HG03097 (cell line): Measurements from ENCODE around the gene RNASE7.

Experiments used
- ATAC-seq: cut with Tn5 transposase; IDR thresholded peaks from one replicate; pipeline ENCODE4 v1.9.1; 2021; ENCODE audit not compliant: unreplicated experiment, low FRiP score

Gene RNASE7

DNA sequence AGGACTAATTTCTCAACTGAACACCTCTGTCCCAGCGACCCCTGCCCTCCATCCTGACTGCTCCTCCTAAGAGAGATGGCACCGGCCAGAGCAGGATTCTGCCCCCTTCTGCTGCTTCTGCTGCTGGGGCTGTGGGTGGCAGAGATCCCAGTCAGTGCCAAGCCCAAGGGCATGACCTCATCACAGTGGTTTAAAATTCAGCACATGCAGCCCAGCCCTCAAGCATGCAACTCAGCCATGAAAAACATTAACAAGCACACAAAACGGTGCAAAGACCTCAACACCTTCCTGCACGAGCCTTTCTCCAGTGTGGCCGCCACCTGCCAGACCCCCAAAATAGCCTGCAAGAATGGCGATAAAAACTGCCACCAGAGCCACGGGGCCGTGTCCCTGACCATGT is 756 bp downstream of the RNASE7 start:
- ATAC-seq: no peak

DNA sequence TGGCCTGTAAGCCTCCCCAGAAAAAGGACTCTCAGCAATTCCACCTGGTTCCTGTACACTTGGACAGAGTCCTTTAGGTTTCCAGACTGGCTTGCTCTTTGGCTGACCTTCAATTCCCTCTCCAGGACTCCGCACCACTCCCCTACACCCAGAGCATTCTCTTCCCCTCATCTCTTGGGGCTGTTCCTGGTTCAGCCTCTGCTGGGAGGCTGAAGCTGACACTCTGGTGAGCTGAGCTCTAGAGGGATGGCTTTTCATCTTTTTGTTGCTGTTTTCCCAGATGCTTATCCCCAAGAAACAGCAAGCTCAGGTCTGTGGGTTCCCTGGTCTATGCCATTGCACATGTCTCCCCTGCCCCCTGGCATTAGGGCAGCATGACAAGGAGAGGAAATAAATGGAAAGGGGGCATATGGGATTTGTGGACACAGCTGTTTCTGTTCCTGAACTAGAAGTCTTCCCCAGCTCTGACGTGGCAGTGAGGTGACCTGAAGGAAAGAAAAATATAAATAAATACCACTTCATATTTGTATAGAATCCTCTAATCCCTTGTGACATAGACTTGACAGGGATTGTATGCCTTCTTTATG is 1.3 kb downstream of the RNASE7 start:
- ATAC-seq: no peak

DNA sequence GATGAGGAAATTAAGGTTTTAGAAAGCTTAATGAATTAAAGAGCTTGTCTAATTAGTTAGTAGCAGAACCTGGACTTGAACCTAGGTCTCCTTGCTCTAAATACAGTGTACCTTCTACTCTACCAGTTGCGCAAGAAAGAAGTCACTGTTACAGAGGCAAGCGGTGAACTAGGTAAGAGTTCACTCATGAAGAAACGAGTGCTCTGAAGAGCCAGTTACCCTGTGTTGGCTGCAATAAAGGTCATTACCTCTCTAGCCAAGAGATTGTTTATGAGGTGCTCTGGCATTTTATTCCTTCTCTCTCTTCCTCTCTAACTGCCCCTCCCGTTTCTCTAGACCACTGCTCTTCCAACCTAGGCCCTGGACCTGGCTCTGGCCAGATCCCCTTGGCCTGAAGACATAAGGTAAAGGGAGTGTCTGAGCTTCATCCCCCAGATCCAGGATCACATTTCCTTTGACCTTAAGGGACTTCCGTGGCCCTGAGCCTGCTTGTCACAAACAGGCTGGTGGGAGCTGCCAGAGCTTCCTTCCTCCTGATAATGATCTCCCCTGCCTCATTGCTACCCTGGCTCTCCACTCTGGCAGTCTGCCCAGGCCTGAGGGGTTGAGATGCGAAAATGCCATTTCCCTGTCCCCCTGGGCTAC is 1.9 kb downstream of the RNASE7 start:
- no peak for ATAC-seq

DNA sequence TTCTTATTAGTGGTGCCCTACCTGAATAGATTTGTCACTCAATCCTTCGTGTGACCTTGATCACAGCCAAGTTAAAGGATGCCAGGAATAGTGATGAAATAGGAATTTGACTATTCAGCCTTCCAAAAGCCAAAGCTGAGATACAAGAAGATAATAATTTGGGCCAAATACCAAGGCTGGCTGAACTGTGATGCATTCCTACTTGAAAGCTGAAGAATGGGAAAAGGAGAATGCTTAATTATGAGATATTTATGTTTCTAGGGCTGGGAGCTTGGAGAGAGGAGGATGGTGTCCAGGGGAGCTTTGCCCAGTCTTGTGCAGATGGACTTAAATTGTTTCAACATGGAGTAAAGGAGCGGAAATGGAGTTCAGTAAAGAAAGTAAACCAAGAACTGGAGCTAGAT is 5.2 kb downstream of the RNASE7 start:
- ATAC-seq: no peak

DNA sequence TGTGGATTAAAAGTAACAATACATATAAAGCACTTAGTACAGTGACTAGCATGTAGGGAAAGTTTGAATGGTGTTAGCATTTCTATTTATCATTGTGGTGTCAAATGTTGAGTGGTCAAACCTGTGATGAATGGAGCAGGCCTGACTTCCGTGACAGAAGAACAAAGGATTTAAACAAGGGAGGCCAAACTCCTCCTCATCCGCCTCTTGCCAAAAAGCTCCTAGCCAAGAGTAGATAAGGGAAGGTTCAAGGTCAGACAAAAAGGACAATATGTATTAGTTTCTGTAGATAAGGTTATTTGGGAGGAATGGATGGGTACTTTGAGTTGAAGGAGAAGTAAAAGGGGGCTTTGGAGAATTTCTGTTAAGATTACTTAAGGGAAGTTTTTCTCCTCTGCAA is 6.5 kb downstream of the RNASE7 start:
- ATAC-seq: no peak

DNA sequence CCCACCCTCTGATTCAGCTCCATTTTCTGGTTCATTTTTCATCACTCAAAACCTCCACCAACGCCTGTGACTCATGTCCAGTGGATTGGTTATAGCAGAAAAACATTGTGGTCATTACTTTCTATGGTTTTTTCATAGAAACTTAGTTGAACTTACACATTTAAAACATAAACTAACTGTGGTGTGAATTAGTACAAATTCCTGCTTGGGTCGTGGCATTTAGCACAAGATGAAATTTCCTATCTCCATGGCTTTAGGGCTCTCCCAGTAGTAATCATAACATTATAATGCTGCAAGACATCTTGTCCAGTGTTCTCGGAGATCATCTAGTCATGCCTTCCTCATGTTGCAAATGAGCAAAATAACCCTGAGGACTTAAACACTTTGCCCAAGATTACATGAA is 7.1 kb downstream of the RNASE7 start:
- no peak for ATAC-seq

DNA sequence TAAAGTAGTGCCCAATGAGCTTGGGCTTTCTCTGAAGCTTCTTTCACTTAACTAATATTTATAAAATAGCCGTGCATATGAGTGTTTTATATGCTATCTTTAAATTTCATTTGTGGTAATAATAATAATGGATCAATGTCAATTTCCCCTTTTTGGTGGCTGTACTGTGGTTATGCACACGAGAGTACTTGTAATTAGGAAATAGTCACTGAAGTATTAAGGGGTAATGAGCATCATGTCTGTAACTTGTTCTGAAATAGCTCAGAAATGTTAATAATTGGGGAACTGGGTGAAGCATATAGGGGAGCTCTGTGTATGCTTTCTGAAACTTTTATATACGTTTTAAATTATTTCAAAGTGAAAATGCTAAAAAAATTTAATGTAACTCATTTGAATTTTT is 8.4 kb downstream of the RNASE7 start:
- ATAC-seq: no peak

DNA sequence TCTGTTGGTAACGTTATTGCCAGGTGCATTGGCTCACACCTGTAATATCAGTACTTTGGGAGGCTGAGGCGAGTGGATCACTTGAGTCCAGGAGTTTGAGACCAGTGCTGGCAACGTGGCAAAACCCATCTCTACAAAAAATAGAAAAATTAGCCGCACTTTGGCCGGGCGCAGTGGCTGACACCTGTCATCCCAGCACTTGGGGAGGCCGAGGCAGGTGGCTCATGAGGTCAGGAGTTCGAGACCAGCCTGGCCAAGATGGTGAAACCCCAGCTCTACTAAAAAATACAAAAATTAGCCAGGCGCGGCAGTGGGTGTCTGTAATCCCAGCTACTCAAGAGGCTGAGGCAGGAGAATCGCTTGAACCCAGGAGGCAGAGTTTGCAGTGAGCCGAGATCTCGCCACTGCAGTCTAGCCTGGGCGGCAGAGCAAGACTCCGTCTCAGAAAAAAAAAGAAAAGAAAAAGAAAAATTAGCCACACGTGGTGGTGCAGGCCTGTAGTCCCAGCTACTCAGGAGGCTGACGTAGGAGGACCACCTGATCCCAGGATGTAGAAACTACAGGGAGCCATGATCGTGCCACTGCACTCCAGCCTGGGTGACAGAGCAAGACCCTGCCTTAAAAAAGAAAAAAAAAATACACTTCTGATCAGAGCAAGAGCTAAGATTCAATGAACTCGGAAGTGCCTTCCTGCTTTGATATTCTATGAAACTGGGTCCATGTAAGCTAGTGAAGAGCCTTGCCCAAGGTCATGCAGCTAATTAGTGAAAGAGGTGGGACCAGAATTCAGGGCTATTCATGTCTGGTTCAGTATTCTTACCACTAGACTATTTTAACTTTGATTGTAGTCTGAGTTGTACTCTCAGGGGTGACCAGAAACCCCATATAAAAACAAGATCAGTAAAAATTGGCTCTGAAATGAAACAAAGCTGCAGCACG is 11.3 kb downstream of the RNASE7 start:
- ATAC-seq: no peak

DNA sequence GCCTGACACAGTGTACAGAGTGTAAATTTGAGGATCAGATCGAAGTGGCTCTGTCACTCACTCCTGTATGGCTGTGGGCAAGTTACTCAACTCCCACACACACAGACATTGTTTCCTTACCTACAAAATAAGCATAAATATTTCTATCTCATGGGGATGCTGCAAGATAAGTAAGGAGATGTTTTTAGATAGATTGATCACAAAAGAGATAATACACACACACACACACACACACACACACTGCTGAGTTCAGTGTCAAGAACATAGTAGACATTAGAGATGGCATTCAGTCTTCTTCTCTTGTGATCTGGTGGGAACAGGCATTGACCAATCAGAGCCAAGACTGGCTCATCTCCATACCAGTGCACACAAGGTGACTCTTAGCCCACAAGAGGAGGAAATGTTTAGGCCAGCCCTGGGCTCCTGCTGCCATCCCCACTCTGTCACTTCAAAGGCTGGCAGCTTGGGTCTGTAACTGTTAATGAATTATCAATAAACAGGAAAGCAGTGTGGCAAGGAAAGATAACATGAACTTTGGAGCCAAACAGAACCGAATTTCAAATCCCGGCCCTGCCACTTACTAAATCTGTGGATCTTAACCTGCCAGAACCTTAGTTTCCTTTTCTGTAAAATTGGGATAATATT is 12.1 kb downstream of the RNASE7 start:
- no peak for ATAC-seq

DNA sequence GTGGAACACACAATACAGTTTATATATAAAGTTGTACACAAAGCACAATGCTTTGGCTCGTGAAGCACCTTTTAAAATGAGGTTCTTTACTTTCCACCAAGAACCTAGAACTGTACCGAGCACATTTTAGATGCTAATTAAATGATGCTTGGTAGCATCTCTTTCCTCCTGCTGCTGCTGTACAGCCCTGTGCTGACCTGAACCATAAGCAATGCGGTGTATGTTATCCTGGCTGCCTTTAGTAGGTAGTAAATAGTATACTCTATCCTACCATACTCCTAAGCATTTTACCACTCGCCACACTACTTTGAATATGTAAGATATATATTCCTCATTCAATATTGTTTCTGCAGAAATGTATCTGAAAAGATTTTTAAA is 12.6 kb downstream of the RNASE7 start:
- no peak for ATAC-seq

DNA sequence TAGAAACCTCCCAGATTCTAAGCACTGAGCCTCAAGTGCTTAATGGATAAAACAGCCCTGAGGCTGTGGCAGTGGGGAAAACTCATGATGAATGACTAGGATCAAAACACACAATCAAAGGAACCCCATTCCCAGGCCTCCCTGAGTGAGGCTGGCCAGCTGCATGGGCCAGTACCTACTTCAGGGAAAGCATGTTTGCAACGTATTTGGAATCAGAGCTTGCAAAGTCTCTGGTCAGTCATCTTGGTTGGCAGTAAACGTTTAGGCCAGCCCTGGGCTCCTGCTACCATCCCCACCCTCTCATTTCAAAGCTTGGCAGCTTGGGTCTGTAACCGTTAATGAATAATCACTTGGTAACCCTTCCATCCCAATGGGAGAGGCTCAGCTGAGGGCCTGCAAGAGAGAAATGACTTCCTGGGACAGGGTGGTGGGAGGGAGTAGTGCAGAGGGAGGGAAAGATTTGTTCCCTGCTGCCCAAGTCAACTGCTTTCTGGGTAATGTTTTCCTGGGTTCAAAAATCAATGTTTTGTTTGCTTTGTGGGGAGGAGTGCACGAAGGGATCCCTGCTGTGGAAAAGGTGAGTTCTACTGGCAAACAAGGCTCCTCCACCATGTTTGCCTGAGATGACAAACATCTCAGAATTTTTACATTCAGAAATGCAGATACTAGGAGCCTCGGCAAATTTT is 13.4 kb downstream of the RNASE7 start:
- ATAC-seq: no peak

DNA sequence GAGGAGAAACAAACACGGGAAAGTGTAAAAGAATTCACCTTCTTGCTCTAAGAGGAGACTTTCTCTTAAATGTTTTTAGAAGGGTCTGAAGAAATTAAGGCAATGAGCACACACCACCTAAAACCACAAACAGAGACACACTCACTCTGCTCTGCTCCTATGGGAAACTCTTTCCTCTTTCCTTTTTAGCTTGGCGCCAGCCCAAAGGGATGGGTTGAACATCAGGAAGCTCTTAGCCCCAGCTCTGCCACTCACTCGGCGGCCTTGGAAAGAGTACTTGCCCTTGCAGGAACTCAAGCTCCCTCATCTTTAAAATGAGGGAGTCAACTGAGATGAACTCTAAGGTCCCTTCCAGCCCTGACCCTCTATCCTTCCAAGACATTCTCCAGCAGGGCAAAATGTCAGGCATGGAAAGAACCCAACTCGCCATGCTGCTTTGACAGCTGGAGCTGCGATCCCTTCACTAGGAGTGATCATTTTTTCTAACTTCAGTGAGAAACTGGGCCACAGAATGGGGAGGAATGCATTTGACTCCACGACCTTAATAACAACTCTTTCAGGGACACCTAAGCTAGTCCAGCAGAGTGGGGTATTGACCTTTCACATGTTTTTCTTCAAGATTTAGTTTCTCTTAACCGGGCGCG is 14.5 kb downstream of the RNASE7 start:
- ATAC-seq: no peak

DNA sequence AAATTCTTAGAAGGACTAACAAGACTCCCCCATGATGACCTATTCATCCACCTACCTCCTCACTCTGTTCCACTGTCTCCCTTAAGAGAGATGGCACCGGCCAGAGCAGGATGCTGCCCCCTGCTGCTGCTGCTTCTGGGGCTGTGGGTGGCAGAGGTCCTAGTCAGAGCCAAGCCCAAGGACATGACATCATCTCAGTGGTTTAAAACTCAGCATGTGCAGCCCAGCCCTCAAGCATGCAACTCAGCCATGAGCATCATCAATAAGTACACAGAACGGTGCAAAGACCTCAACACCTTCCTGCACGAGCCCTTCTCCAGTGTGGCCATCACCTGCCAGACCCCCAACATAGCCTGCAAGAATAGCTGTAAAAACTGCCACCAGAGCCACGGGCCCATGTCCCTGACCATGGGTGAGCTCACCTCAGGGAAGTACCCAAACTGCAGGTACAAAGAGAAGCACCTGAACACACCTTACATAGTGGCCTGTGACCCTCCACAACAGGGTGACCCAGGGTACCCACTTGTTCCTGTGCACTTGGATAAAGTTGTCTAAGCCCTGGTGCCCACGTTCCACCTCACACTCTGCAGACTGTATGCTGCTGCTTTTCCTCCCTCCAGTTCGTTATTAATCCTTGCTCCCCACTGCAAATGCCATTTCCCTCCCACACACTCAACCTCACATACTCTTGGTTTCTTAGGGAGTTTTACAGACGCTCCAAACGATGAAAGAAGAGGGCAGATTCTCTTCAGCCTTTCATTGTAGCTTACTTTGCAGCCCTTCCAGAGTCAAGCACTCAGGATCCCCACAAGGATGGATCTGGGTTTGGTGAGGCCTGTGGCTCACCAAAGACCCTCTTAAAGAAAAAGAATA is 15.9 kb downstream of the RNASE7 start, which contains the start of gene RNASE8:
Gene RNASE8, plus strand, starts transcription at position 20 of the 873 bp plus-strand sequence. Its CDS starts 71 bp downstream, at position 91.
- ATAC-seq: no peak

DNA sequence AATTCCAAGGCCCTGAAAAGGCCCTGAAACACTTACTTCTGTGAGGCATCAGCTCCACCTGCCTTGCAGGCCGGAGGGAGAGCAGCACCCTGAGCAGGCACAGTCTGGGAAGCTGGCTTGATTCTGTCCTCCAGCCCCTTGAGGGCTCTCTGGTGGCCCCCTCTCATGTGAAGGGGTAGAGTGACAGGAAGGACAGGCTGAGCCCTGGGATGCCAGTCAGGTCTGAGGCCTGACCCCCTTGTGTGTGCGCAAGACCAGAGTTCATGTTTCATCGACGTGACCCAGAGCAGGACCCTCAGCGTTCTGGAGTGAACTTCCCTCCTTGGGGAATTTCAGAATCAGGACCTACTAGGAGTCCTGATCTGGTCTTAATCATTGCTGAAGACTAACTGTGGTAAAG is 16.7 kb downstream of the RNASE7 start:
- no peak for ATAC-seq

DNA sequence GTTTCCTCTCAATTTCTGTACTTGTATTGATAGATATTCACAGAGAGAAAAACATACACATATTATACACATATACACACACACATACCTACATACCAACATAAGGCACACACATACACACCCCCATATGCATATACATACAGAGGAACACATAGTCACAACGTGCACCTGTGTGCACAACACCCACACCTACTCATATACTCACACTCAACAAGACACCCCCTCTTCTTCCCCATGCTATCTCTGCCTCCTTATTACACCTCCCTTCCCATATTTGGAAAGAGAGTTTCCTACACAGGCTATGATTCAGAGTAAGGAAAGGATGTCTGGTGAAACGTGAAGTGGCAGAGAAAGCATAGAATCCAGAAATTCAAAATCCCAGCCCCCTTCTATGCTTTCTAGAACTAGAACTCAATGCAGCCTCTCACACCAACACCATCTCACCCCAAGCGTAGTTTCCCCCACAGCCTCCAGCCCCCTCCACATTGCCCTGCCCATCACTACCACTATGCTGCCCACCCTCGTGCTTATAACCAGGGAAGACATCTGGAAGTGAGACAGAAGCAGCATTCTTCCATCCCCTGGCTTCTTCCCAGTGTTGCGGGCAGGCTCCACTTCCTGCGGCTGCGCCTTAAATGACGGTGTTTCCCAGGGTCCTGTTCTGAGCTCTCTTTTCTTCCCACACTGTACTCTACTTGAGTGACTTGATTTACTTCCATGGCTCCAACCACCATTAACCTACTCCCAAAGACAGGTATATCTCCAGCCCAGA is 17.9 kb downstream of the RNASE7 start:
- no peak for ATAC-seq

DNA sequence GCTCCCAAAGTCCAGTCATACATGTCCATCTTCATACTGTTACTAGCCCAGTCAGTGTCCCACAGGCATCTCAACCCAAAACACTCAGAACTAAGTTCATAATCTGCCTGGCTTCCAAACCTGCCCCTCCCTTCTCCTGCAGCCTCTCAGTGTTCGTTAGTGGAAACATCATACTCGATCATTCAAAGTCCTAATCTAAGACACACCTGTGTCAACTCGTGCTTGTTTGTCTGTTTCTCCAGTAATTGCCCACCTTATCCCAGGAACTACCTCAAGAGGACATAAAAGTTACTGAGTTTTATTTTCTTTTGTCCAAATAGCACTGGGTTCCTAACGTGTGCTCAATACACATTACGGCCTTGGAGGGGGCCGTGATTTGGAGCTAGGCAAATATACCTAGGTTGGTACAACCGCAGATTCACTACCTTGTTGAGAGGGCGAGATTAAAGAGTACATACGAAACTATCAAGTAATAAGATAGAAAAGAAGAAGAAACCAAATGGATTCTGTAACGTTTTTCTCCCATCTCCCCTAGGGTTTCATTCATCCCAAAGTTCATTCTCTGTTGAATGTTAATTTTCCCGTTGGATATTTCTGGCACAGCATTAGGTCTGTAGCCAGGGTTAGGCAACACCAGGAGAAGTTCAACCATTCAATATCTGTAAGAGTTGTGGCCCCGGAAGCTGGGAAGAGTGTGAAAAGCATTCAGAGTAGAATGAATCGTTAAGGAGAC is 18.6 kb downstream of the RNASE7 start:
- ATAC-seq: no peak

DNA sequence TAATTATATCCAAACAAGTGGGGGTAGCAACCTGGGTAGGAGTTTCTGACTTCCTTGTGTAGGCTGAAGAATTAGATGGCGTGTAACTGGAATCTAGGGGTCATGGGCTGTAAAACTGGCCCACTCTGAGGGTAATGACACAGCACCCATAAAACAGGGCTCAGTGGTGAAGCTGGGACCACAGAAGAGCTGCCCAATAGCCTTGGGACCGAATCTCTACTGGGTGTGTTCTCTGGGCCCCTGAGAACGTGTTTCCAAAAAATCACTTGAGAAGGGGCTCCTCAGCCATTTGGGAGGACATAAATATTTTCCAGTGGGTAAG is 19.1 kb downstream of the RNASE7 start:
- no peak for ATAC-seq

DNA sequence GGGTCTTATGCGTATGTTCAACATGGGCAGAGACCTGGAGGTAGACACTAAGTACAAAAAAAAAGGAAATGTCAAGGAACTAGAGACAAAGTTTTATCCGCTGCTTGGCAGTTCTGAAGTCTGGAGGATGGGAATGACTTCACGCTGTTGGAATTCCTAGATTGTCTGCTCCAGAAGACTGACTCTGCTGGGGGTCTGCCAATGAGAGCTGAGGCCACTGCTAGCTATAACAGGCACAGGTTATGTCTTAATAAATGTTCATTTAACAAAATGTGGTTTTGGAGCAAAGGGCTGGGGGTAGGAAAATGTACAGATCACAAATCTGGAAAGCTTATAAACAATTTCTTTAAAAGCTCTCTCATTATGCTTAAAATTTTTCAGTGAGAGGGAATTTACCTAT is 21.3 kb downstream of the RNASE7 start:
- no peak for ATAC-seq
